Loucy (cell line): ENCODE results near the gene PLEKHA6.

ENCODE experiments used
- H2AFZ ChIP-seq: fragments of 200-600 bp; sonication (generic); 2 replicates; pipeline ENCODE4 v1.6.0; 2016; ENCODE audit warnings: antibody characterized with exemption, mild to moderate bottlenecking, low read length, moderate library complexity
- H3F3A ChIP-seq: fragments of 200-600 bp; 2 replicates; pipeline ENCODE4 v1.6.0; 2016; ENCODE audit warnings: antibody characterized with exemption, low read depth, mild to moderate bottlenecking
- H3K27me3 ChIP-seq: fragments of 200-600 bp; sonication (generic); 2 replicates; pipeline ENCODE4 v1.6.1; 2014; ENCODE audit warnings: low read length, mild to moderate bottlenecking; ENCODE audit not compliant: insufficient read depth, poor library complexity, severe bottlenecking
- H3K36me3 ChIP-seq: fragments of 200-600 bp; sonication (generic); 2 replicates; pipeline ENCODE4 v1.6.1; 2016; ENCODE audit warnings: low read length; ENCODE audit not compliant: insufficient read depth
- H3K4me1 ChIP-seq: fragments of 200-600 bp; sonication (generic); 2 replicates; pipeline ENCODE4 v1.5.1; 2014; ENCODE audit warnings: low read length, mild to moderate bottlenecking; ENCODE audit not compliant: insufficient read depth, poor library complexity, severe bottlenecking
- H3K4me2 ChIP-seq: fragments of 200-600 bp; sonication (generic); 2 replicates; pipeline ENCODE4 v1.6.0; 2014; ENCODE audit warnings: antibody characterized with exemption, low read length, low read depth, mild to moderate bottlenecking; ENCODE audit not compliant: poor library complexity, severe bottlenecking
- H3K4me3 ChIP-seq: fragments of 200-600 bp; sonication (generic); 2 replicates; pipeline ENCODE4 v1.5.1; 2014; ENCODE audit warnings: low read length, mild to moderate bottlenecking, mixed read lengths; ENCODE audit not compliant: poor library complexity, severe bottlenecking
- H3K79me2 ChIP-seq: fragments of 200-600 bp; sonication (generic); 2 replicates; pipeline ENCODE4 v1.6.1; 2014; ENCODE audit warnings: low read length; ENCODE audit not compliant: insufficient read depth
- H3K9ac ChIP-seq: fragments of 200-600 bp; sonication (generic); 2 replicates; pipeline ENCODE4 v1.6.0; 2014; ENCODE audit warnings: mild to moderate bottlenecking, low read depth, low read length, moderate library complexity; ENCODE audit not compliant: poor library complexity, severe bottlenecking
- H3K9me2 ChIP-seq: fragments of 200-600 bp; sonication (generic); replicated peaks from 2 replicates; pipeline ENCODE4 v1.6.1; 2016; ENCODE audit warnings: low read depth, low read length, mixed read lengths
- H3K9me3 ChIP-seq: fragments of 200-600 bp; sonication (generic); 2 replicates; pipeline ENCODE4 v1.6.1; 2014; ENCODE audit warnings: mild to moderate bottlenecking, antibody characterized with exemption, low read length, low read depth; ENCODE audit not compliant: insufficient read depth
- H4K20me1 ChIP-seq: fragments of 200-600 bp; sonication (generic); 2 replicates; pipeline ENCODE4 v1.6.0; 2014; ENCODE audit warnings: antibody characterized with exemption, low read length, mild to moderate bottlenecking; ENCODE audit not compliant: insufficient read depth, poor library complexity, severe bottlenecking
- CTCF ChIP-seq: fragments of 200-600 bp; sonication (generic); conservative IDR thresholded peaks from 2 replicates; pipeline ENCODE4 v1.5.1; 2014; ENCODE audit warnings: mild to moderate bottlenecking, antibody characterized with exemption, low read length
- EZH2phosphoT487 ChIP-seq: fragments of 200-600 bp; IDR thresholded peaks from 2 replicates; pipeline ENCODE4 v1.6.1; 2018; ENCODE audit warnings: antibody characterized with exemption, mild to moderate bottlenecking, moderate library complexity, borderline replicate concordance

The PLEKHA6 gene

DNA sequence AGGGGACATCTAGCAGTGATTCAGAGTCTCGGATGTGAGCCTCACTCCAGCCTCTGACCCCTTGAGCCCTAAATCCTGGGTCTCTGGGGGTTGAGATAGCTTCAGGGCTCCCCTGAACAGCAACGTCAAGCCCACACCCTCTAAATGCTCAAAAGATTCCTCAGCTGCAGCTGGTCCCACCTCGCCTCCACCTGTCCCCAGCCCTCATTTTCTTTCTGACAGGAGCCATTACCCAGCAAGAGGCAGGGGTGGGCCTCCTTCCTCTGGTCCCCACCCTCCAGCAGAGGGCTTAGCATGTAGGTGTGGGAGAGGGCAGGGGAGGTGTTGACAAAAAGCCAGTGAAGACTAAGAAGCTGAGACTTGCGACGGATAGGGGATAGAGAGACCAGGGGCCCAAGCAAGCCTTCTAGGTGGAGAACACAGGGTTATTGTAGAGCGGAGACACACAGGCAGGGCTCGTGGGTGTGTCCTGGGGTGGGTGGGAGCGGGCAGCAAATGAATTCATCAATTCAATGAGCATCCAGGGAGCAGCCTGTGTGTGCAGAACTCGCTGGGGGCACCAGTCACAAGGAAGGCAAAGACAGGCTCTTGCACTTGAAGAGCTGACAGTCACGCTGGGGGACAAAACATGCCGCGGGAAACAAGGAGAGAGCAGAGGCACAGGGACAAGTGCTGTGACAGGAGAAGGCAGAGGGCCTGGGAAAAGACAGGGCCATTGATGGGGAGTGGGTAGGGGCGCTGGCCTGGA, 97.0 kb downstream of the PLEKHA6 start:
- Histone ChIP-seq H3K9ac (no peak overlapping the region), H3K36me3 (no peaks in the 10 kb centered on the region), H3K4me2 (no peak overlapping the region)

DNA sequence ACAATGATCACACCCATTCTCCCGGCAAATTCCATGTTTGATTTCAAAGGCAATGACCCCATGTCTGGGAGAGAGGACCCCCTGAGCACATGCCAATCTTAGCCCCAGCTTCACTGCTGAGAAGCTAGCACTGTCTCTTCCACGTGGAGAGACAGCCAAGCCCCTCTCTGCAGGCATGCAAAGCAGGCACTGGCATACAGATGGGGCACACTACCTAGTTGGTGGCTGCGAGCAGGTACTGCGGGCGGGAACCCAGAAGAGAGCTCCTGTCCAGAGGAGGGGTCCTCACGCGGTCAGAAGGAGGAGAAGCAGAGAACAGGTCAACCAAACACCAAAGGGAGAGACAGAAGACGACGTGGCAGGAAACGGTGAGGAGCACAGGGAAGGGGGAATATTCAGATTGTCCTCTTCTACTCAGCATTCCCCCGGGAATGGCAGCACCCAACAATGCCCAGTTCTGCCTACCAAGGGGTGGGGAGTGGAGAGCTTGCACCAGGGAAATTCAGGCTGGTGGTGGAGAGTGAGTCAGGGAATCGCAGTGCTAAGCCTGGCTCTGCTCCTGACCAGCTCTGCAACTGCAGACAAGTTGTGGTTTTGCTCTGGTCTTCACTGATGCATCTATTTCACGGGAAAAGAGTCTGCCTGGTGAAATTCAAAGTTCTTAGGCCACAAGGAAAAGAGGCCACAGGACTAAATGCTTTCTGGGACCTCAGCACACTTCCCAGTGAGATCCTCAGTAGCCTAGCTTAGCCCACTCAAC, 97.8 kb downstream of the PLEKHA6 start:
- TF ChIP-seq CTCF (no peak), EZH2phosphoT487 (no peak)
- no peaks in the 10 kb centered on the region for H3K9me2 ChIP-seq
- no peaks in the 10 kb centered on the region for H3K9me3 ChIP-seq
- H3K36me3 ChIP-seq = no peaks in the 10 kb centered on the region
- H2AFZ ChIP-seq = no peak overlapping the region
- H4K20me1 ChIP-seq = no peaks in the 10 kb centered on the region
- H3K4me2 ChIP-seq = no peak overlapping the region
- no peaks in the 10 kb centered on the region for H3F3A ChIP-seq
- H3K4me3 ChIP-seq = no peak overlapping the region
- H3K9ac ChIP-seq = no peak overlapping the region
- H3K79me2 ChIP-seq = no peaks in the 10 kb centered on the region
- H3K4me1 ChIP-seq = peaks cover 4% of the 10 kb centered on the region
- no peaks in the 10 kb centered on the region for H3K27me3 ChIP-seq

More for the DNA sequence above, 97.0 kb downstream of the PLEKHA6 start:
- no peak overlapping the region for H3K4me3 ChIP-seq
- H3K4me1 ChIP-seq = peaks cover 4% of the 10 kb centered on the region
- no peaks in the 10 kb centered on the region for H3K9me2 ChIP-seq
- no peak overlapping the region for H2AFZ ChIP-seq
- no peaks in the 10 kb centered on the region for H4K20me1 ChIP-seq
- H3K27me3 ChIP-seq = no peaks in the 10 kb centered on the region
- no peaks in the 10 kb centered on the region for H3F3A ChIP-seq
- no peaks in the 10 kb centered on the region for H3K9me3 ChIP-seq
- TF ChIP-seq EZH2phosphoT487 = no peak
- no peak for TF ChIP-seq CTCF
- no peaks in the 10 kb centered on the region for H3K79me2 ChIP-seq

DNA sequence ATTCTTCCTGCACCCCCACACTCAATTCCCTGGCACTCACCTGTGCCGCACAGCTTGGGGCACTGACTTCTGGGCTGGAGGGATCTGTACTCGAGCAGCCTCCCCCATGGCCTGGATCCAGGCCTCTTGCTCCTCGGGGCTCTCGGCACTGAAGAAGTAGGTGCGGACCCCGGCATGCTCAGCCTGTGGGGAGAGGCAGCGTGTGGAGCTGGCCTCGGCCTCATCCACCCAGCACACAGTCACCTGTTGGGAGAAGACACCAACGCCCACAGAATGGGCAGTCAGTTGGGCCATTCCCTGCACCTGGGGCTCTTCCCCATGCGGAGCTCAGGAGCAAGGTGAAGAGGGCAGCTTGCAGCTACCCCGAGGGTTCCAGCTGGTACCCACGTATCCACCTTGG, 98.5 kb downstream of the PLEKHA6 start:
- no peaks in the 10 kb centered on the region for H3F3A ChIP-seq
- no peak overlapping the region for H3K9ac ChIP-seq
- no peaks in the 10 kb centered on the region for H3K27me3 ChIP-seq
- no peaks in the 10 kb centered on the region for H3K36me3 ChIP-seq
- no peak overlapping the region for H3K4me3 ChIP-seq
- no peak overlapping the region for H3K4me2 ChIP-seq
- no peaks in the 10 kb centered on the region for H3K9me2 ChIP-seq
- no peak for TF ChIP-seq CTCF
- TF ChIP-seq EZH2phosphoT487 = no peak
- H3K79me2 ChIP-seq = no peaks in the 10 kb centered on the region
- no peaks in the 10 kb centered on the region for H4K20me1 ChIP-seq
- no peaks in the 10 kb centered on the region for H3K9me3 ChIP-seq
- no peak overlapping the region for H2AFZ ChIP-seq
- H3K4me1 ChIP-seq = peaks cover 4% of the 10 kb centered on the region
